ENCODE results near the gene ACR.

Gene ACR

GRCh38 chr22:50710221-50710620 is 27.8 kb upstream of the ACR start:
- no peaks in the 10 kb centered on the region for H3K9me3 ChIP-seq (ENCODE audit: control insufficient read depth in 5 of 5, low read length in 5 of 5)
- peaks cover 0 to 66% (median 13%) of the 10 kb centered on the region in 5 donors for H3K4me1 ChIP-seq (ENCODE audit: control insufficient read depth in 5 of 5, insufficient read depth in 5 of 5, low read length in 5 of 5)
- H3K9ac ChIP-seq (ENCODE audit: low read length in 5 of 5) = no peak overlapping the region
- peaks cover 0 to 62% (median 39%) of the 10 kb centered on the region in 5 donors for H3K36me3 ChIP-seq (ENCODE audit: control insufficient read depth in 5 of 5, insufficient read depth in 5 of 5, low read length in 5 of 5)
- no peak overlapping the region for H3K4me3 ChIP-seq (ENCODE audit: low read depth in 1 of 5, low read length in 5 of 5)
- H3K27me3 ChIP-seq (ENCODE audit: control insufficient read depth in 5 of 5, insufficient read depth in 4 of 5, low read length in 5 of 5) = no peaks in the 10 kb centered on the region
- H3K27ac ChIP-seq (ENCODE audit: low read depth, low read length) = no peak overlapping the region

GRCh38 chr22:50710886-50711285 is 27.1 kb upstream of the ACR start:
- H3K27ac ChIP-seq (ENCODE audit: low read depth, low read length) = no peak overlapping the region
- no peak overlapping the region for H3K9ac ChIP-seq (ENCODE audit: low read length in 5 of 5)
- no peaks in the 10 kb centered on the region for H3K9me3 ChIP-seq (ENCODE audit: control insufficient read depth in 5 of 5, low read length in 5 of 5)
- H3K4me1 ChIP-seq (ENCODE audit: control insufficient read depth in 5 of 5, insufficient read depth in 5 of 5, low read length in 5 of 5) = peaks cover 0 to 65% (median 13%) of the 10 kb centered on the region in 5 donors
- H3K4me3 ChIP-seq (ENCODE audit: low read depth in 1 of 5, low read length in 5 of 5) = peak overlapping the region in 1 of 5 donors; percentile 11
- no peaks in the 10 kb centered on the region for H3K27me3 ChIP-seq (ENCODE audit: control insufficient read depth in 5 of 5, insufficient read depth in 4 of 5, low read length in 5 of 5)
- peaks cover 0 to 65% (median 39%) of the 10 kb centered on the region in 5 donors for H3K36me3 ChIP-seq (ENCODE audit: control insufficient read depth in 5 of 5, insufficient read depth in 5 of 5, low read length in 5 of 5)

- Histone ChIP-seq H3K36me3 (ENCODE audit: control insufficient read depth in 5 of 5, insufficient read depth in 5 of 5, low read length in 5 of 5) (peaks cover 0 to 65% (median 38%) of the 10 kb centered on the region in 5 donors), H3K4me1 (ENCODE audit: control insufficient read depth in 5 of 5, insufficient read depth in 5 of 5, low read length in 5 of 5) (peaks cover 0 to 63% (median 13%) of the 10 kb centered on the region in 5 donors), H3K27ac (ENCODE audit: low read depth, low read length) (no peak overlapping the region), H3K9me3 (ENCODE audit: control insufficient read depth in 5 of 5, low read length in 5 of 5) (no peaks in the 10 kb centered on the region), H3K27me3 (ENCODE audit: control insufficient read depth in 5 of 5, insufficient read depth in 4 of 5, low read length in 5 of 5) (no peaks in the 10 kb centered on the region), H3K9ac (ENCODE audit: low read length in 5 of 5) (peak overlapping the region in 1 of 5 donors; percentile 6), H3K4me3 (ENCODE audit: low read depth in 1 of 5, low read length in 5 of 5) (no peak overlapping the region)
These were observed 26.3 kb upstream of the ACR start for GRCh38 chr22:50711446-50712340.

DNA sequence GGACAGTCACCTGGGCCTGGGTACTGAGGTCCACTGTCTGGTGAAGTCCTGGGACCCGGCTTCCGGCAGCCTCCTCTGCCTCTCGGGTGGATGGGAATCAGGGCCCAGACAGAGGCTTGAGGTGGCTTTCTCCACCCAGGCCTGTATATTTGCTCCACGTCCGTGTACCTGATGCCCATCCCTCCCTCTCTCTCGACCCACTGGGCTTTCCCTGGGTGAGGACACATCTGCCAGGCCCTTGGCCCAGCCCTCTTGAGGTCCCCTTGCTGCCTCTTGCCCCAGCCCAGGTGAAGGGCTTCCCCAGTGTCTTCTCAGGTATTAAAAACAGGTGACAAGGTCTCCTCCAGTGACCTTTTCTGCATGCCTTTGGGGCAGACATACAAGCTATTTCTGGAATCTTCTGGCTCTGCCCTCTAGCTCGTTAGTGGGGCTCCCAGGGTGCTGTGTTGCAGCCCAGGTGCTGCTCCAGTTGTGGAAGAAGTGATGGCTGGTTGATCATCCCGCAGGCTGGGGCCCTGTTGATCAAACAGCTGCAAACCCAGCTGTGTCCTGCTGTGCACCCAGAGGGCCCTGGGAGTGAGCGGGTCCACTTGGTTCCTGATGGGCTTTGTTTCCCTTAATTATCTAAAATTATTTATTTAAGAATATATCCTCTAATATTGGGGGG is 25.5 kb upstream of the ACR start:
- Histone ChIP-seq H3K4me3 (ENCODE audit: low read depth in 1 of 5, low read length in 5 of 5) (no peak overlapping the region), H3K9ac (ENCODE audit: low read length in 5 of 5) (no peak overlapping the region), H3K27me3 (ENCODE audit: control insufficient read depth in 5 of 5, insufficient read depth in 4 of 5, low read length in 5 of 5) (no peaks in the 10 kb centered on the region), H3K36me3 (ENCODE audit: control insufficient read depth in 5 of 5, insufficient read depth in 5 of 5, low read length in 5 of 5) (peaks cover 0 to 68% (median 44%) of the 10 kb centered on the region in 5 donors), H3K27ac (ENCODE audit: low read depth, low read length) (no peak overlapping the region), H3K4me1 (ENCODE audit: control insufficient read depth in 5 of 5, insufficient read depth in 5 of 5, low read length in 5 of 5) (peaks cover 0 to 64% (median 13%) of the 10 kb centered on the region in 5 donors), H3K9me3 (ENCODE audit: control insufficient read depth in 5 of 5, low read length in 5 of 5) (no peaks in the 10 kb centered on the region)

DNA sequence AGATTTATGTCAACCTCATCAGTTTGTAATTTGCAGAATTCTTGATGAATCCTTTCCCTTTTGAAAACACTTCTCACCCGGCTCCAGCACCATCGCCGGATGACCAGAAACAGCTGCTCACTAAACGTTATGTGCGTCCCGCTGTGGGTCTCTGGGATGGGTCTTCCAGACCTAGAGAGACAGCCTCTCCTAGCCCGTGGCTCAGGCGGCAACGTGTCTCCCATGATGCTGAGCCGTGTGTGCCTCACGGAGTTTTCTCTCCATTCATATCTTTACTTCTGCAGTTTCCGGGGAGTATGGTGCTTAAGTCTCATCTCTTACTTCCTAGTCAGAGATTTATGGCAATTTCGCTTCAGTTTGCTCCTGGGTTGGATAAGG is 25.0 kb upstream of the ACR start:
- peaks cover 0 to 73% (median 49%) of the 10 kb centered on the region in 5 donors for H3K36me3 ChIP-seq (ENCODE audit: control insufficient read depth in 5 of 5, insufficient read depth in 5 of 5, low read length in 5 of 5)
- no peak overlapping the region for H3K9ac ChIP-seq (ENCODE audit: low read length in 5 of 5)
- H3K4me3 ChIP-seq (ENCODE audit: low read depth in 1 of 5, low read length in 5 of 5) = no peak overlapping the region
- no peak overlapping the region for H3K27ac ChIP-seq (ENCODE audit: low read depth, low read length)
- peaks cover 0 to 3% (median 0%) of the 10 kb centered on the region in 5 donors for H3K27me3 ChIP-seq (ENCODE audit: control insufficient read depth in 5 of 5, insufficient read depth in 4 of 5, low read length in 5 of 5)
- peaks cover 0 to 69% (median 13%) of the 10 kb centered on the region in 5 donors for H3K4me1 ChIP-seq (ENCODE audit: control insufficient read depth in 5 of 5, insufficient read depth in 5 of 5, low read length in 5 of 5)
- H3K9me3 ChIP-seq (ENCODE audit: control insufficient read depth in 5 of 5, low read length in 5 of 5) = no peaks in the 10 kb centered on the region

GRCh38 chr22:50713571-50714056 is 24.4 kb upstream of the ACR start:
- Histone ChIP-seq H3K9ac (ENCODE audit: low read length in 5 of 5) (no peak overlapping the region), H3K4me3 (ENCODE audit: low read depth in 1 of 5, low read length in 5 of 5) (no peak overlapping the region), H3K9me3 (ENCODE audit: control insufficient read depth in 5 of 5, low read length in 5 of 5) (no peaks in the 10 kb centered on the region), H3K4me1 (ENCODE audit: control insufficient read depth in 5 of 5, insufficient read depth in 5 of 5, low read length in 5 of 5) (peaks cover 0 to 69% (median 13%) of the 10 kb centered on the region in 5 donors), H3K27ac (ENCODE audit: low read depth, low read length) (no peak overlapping the region), H3K36me3 (ENCODE audit: control insufficient read depth in 5 of 5, insufficient read depth in 5 of 5, low read length in 5 of 5) (peaks cover 0 to 77% (median 51%) of the 10 kb centered on the region in 5 donors), H3K27me3 (ENCODE audit: control insufficient read depth in 5 of 5, insufficient read depth in 4 of 5, low read length in 5 of 5) (peaks cover 0 to 3% (median 0%) of the 10 kb centered on the region in 5 donors)

GRCh38 chr22:50714150-50714549 is 23.9 kb upstream of the ACR start:
- Histone ChIP-seq H3K9me3 (ENCODE audit: control insufficient read depth in 5 of 5, low read length in 5 of 5) (no peaks in the 10 kb centered on the region), H3K27ac (ENCODE audit: low read depth, low read length) (no peak overlapping the region), H3K4me1 (ENCODE audit: control insufficient read depth in 5 of 5, insufficient read depth in 5 of 5, low read length in 5 of 5) (peaks cover 0 to 66% (median 13%) of the 10 kb centered on the region in 5 donors), H3K9ac (ENCODE audit: low read length in 5 of 5) (no peak overlapping the region), H3K27me3 (ENCODE audit: control insufficient read depth in 5 of 5, insufficient read depth in 4 of 5, low read length in 5 of 5) (peaks cover 0 to 4% (median 3%) of the 10 kb centered on the region in 5 donors), H3K4me3 (ENCODE audit: low read depth in 1 of 5, low read length in 5 of 5) (no peak overlapping the region), H3K36me3 (ENCODE audit: control insufficient read depth in 5 of 5, insufficient read depth in 5 of 5, low read length in 5 of 5) (peaks cover 0 to 79% (median 51%) of the 10 kb centered on the region in 5 donors)

DNA sequence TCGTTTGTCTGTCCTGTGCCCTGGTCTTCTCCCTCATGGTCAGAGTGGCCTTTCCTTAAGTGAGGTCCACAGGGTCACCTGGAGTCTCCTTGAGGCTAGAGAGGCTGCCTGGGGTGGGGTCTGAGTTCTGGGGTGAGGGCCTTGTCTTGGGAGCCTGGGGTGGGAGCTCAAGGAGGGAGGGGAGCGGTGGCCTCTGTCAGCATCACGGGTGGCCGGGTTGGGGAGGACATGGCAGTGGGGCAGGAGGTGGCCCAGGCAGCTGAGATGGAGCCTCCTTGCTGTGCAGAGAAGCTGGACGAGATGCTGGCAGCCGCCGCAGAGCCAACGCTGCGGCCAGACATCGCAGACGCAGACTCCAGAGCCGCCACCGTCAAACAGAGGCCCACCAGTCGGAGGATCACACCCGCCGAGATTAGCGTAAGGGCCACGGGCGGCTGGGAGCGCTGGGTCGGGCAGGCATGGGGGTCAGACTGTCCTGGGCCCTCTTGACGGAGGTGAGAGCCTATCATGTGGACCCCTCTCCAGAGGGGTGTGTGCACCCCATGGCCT is 23.3 kb upstream of the ACR start:
- H3K9ac ChIP-seq (ENCODE audit: low read length in 5 of 5) = no peak overlapping the region
- H3K9me3 ChIP-seq (ENCODE audit: control insufficient read depth in 5 of 5, low read length in 5 of 5) = no peaks in the 10 kb centered on the region
- H3K4me1 ChIP-seq (ENCODE audit: control insufficient read depth in 5 of 5, insufficient read depth in 5 of 5, low read length in 5 of 5) = peaks cover 0 to 60% (median 13%) of the 10 kb centered on the region in 5 donors
- no peak overlapping the region for H3K4me3 ChIP-seq (ENCODE audit: low read depth in 1 of 5, low read length in 5 of 5)
- H3K36me3 ChIP-seq (ENCODE audit: control insufficient read depth in 5 of 5, insufficient read depth in 5 of 5, low read length in 5 of 5) = peaks cover 0 to 78% (median 46%) of the 10 kb centered on the region in 5 donors
- H3K27ac ChIP-seq (ENCODE audit: low read depth, low read length) = no peak overlapping the region
- H3K27me3 ChIP-seq (ENCODE audit: control insufficient read depth in 5 of 5, insufficient read depth in 4 of 5, low read length in 5 of 5) = peaks cover 0 to 8% (median 3%) of the 10 kb centered on the region in 5 donors

GRCh38 chr22:50715250-50715649 is 22.8 kb upstream of the ACR start:
- Histone ChIP-seq H3K4me1 (ENCODE audit: control insufficient read depth in 5 of 5, insufficient read depth in 5 of 5, low read length in 5 of 5) (peaks cover 0 to 55% (median 13%) of the 10 kb centered on the region in 5 donors), H3K27ac (ENCODE audit: low read depth, low read length) (no peak overlapping the region), H3K27me3 (ENCODE audit: control insufficient read depth in 5 of 5, insufficient read depth in 4 of 5, low read length in 5 of 5) (peaks cover 0 to 9% (median 3%) of the 10 kb centered on the region in 5 donors), H3K36me3 (ENCODE audit: control insufficient read depth in 5 of 5, insufficient read depth in 5 of 5, low read length in 5 of 5) (peaks cover 0 to 72% (median 44%) of the 10 kb centered on the region in 5 donors), H3K9me3 (ENCODE audit: control insufficient read depth in 5 of 5, low read length in 5 of 5) (no peaks in the 10 kb centered on the region), H3K9ac (ENCODE audit: low read length in 5 of 5) (no peak overlapping the region), H3K4me3 (ENCODE audit: low read depth in 1 of 5, low read length in 5 of 5) (no peak overlapping the region)
